GM23248 (cell line): ENCODE measurements around the gene R3HDM2. TPM values are rescaled to one million over a fixed set of nuclear protein-coding genes. Genes with fewer than 3 reads are reported as not detected.

Experiments used
- DNase-seq: peaks from one replicate; pipeline ENCODE4 v3.0.0-alpha.2; 2015
- H2AFZ ChIP-seq: fragments of 200-600 bp; sonication (generic); 2 replicates; pipeline ENCODE4 v1.6.1; 2016; ENCODE audit warnings: antibody characterized with exemption
- H3F3A ChIP-seq: fragments of 200-600 bp; sonication (generic); 2 replicates; pipeline ENCODE4 v1.6.1; 2016; ENCODE audit warnings: mild to moderate bottlenecking, antibody characterized with exemption, mixed run types; ENCODE audit not compliant: insufficient read depth
- H3K27ac ChIP-seq: fragments of 200-600 bp; sonication (generic); 2 replicates; pipeline ENCODE4 v1.5.1; 2016; ENCODE audit warnings: mild to moderate bottlenecking
- H3K27me3 ChIP-seq: fragments of 200-600 bp; sonication (generic); replicated peaks from 2 replicates; pipeline ENCODE4 v1.6.1; 2016; ENCODE audit warnings: mild to moderate bottlenecking; ENCODE audit not compliant: insufficient read depth
- H3K36me3 ChIP-seq: fragments of 200-600 bp; sonication (generic); 2 replicates; pipeline ENCODE4 v1.6.1; 2016; ENCODE audit warnings: low read depth, mild to moderate bottlenecking
- H3K4me1 ChIP-seq: fragments of 200-600 bp; sonication (generic); 2 replicates; pipeline ENCODE4 v1.6.1; 2016; ENCODE audit warnings: mild to moderate bottlenecking; ENCODE audit not compliant: insufficient read depth
- H3K4me2 ChIP-seq: fragments of 200-600 bp; sonication (generic); one replicate; pipeline ENCODE4 v1.6.1; 2016; ENCODE audit warnings: mild to moderate bottlenecking; ENCODE audit not compliant: unreplicated experiment
- H3K4me3 ChIP-seq: fragments of 200-600 bp; sonication (generic); 2 replicates; pipeline ENCODE4 v1.5.1; 2016; ENCODE audit warnings: mild to moderate bottlenecking
- H3K79me2 ChIP-seq: fragments of 200-600 bp; sonication (generic); 2 replicates; pipeline ENCODE4 v1.6.1; 2016; ENCODE audit warnings: mild to moderate bottlenecking; ENCODE audit not compliant: insufficient read depth
- H3K9ac ChIP-seq: fragments of 200-600 bp; sonication (generic); 2 replicates; pipeline ENCODE4 v1.6.1; 2016; ENCODE audit warnings: mild to moderate bottlenecking
- H3K9me2 ChIP-seq: fragments of 200-600 bp; sonication (generic); 2 replicates; pipeline ENCODE4 v1.6.1; 2016; ENCODE audit warnings: mixed run types, mild to moderate bottlenecking, moderate library complexity; ENCODE audit not compliant: insufficient read depth
- H3K9me3 ChIP-seq: fragments of 200-600 bp; sonication (generic); one replicate; pipeline ENCODE4 v1.6.1; 2017; ENCODE audit warnings: low read depth
- H4K20me1 ChIP-seq: fragments of 200-600 bp; sonication (generic); 2 replicates; pipeline ENCODE4 v1.6.0; 2016; ENCODE audit not compliant: insufficient read depth
- EZH2 ChIP-seq: fragments of 200-600 bp; sonication (generic); IDR thresholded peaks from 2 replicates; pipeline ENCODE4 v1.6.1; 2018; ENCODE audit warnings: antibody characterized with exemption, mild to moderate bottlenecking; ENCODE audit not compliant: insufficient read depth, poor library complexity, severe bottlenecking
- EZH2phosphoT487 ChIP-seq: fragments of 200-600 bp; sonication (generic); IDR thresholded peaks from 2 replicates; pipeline ENCODE4 v1.6.1; 2018; ENCODE audit warnings: antibody characterized with exemption, moderate library complexity, mild to moderate bottlenecking, low read depth; ENCODE audit not compliant: insufficient read depth
- WGBS, 2 experiments: methylation state at CpG; one replicate each; pipeline ENCODE4 v1.1.6; 2015 to 2017; ENCODE audit warnings: low lambda C conversion rate in 2 of 2, low coverage in 1 of 2; ENCODE audit errors: missing lambda C conversion rate in 2 of 2; 5-methylcytosine and 5-hydroxymethylcytosine counted together
- in situ Hi-C: fragments of 300-500 bp; cut with MboI; formaldehyde crosslinking; loops from 2 replicates; pipeline ENCODE4 v1.15.0; 2020
- polyA plus RNA-seq: library from polyadenylated mRNA; unstranded; fragments of >200 nt; fragmentation: Nextera tagmentation; extraction: Ambion mirVana; gene quantifications from 2 replicates; pipeline ENCODE4 v1.2.1, GENCODE V29; 2016
- total RNA-seq: library from RNA; depleted of rRNA; stranded (reverse); fragments of >200 nt; shearing (Covaris generic); gene quantifications from 2 replicates; pipeline ENCODE4 v1.2.3, GENCODE V29; 2014

R3HDM2 gene
- total and polyA plus RNA-seq, 2 experiments from 2014 or later = 16.9 to 17.0 TPM

DNA sequence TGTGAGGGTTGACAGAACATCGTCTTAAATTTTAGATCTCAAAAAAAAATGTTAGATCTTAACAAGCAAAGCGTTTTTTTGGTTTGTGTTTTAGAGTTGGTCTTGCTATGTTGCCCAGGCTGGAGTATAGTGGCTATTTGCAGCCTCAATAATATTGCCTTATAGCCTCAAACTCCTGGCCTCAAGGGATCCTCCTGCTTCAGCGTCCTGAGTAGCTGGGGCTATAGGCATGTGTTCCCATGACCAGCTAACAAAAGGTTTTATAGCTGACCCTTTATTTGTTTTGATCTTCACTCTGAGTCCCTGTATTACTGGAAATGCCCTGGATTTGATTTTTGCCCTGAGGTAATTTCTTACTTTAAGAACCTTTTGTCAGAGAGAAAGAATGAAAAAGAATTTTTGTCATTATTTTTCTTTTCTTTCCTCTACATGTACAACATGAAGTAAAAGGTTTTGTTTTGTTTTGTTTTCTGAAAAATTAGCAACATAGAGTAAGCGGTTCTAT is 9.0 kb upstream of the R3HDM2 start:
- Histone ChIP-seq H2AFZ (no peak overlapping the region), H3K36me3 (no peaks in the 10 kb centered on the region), H3K27ac (no peak overlapping the region), H3K27me3 (no peaks in the 10 kb centered on the region), H3F3A (no peaks in the 10 kb centered on the region), H3K9me2 (no peaks in the 10 kb centered on the region), H4K20me1 (no peaks in the 10 kb centered on the region), H3K4me1 (no peaks in the 10 kb centered on the region), H3K9ac (no peak overlapping the region), H3K79me2 (no peaks in the 10 kb centered on the region), H3K4me2 (no peak overlapping the region), H3K9me3 (no peaks in the 10 kb centered on the region), H3K4me3 (no peak overlapping the region)
- TF ChIP-seq EZH2 (no peak), EZH2phosphoT487 (no peak)
- 70 to 71% methylated on average over 4 of the region's 4 CpGs for WGBS, 2 experiments
- DNase-seq = no peak
- in situ Hi-C loops = loop anchor here (10.0 kb wide), 1 partner anchor 125 kb away; no protein-coding TSS in a partner anchor

DNA sequence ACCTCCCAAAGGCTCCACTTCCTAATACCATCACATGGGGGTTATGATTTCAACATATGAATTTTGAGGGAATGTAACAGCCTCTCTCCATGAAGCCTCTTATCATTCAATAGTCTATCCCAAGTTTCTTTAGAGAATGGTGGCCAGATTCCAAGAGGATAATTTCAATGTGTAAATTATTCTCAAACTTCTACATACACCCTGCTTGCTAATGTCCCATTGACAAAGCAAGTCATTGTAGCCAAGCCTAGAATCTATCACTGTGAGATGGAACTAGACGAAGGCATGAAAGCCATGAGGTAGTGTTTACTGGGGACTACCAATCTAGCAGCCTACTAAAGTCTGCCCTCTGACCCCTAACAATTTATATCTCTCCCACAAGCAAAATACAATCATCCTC is 7.6 kb upstream of the R3HDM2 start:
- Histone ChIP-seq H3K79me2 (no peaks in the 10 kb centered on the region), H3K4me3 (no peak overlapping the region)
- in situ Hi-C loops = no loop called here

DNA sequence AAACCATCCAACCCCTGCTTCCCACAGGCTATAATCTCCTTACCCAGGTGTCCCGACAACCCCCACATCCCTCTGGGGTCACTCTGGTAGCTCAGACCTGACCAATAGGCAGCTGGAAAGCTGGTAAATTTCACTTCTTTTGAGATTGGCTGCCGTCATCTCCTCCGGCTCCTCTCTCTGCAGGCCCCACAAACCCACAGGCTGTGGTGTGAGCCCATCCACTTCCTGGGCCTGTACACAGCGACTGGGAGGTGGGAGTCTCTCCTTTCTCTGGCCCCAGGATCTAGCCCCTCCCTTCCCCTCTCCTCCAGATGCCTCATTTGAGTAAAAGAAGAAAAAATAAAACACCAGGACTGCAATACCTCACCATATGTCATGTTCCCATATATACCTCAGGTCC is 4.5 kb upstream of the R3HDM2 start:
- H3K27ac ChIP-seq = no peak overlapping the region
- 54 to 65% methylated on average over 4 of the region's 4 CpGs for WGBS, 2 experiments
- peaks cover 4% of the 10 kb centered on the region; the same call in 1 of the 2 replicates for H3K4me1 ChIP-seq
- no peaks in the 10 kb centered on the region for H3K79me2 ChIP-seq
- TF ChIP-seq EZH2 (no peak), EZH2phosphoT487 (no peak)
- no peak overlapping the region for H3K9ac ChIP-seq
- no peaks in the 10 kb centered on the region for H3K27me3 ChIP-seq
- H2AFZ ChIP-seq = no peak overlapping the region
- no peaks in the 10 kb centered on the region for H3K36me3 ChIP-seq
- no peaks in the 10 kb centered on the region for H3K9me3 ChIP-seq
- no peaks in the 10 kb centered on the region for H3K9me2 ChIP-seq
- H4K20me1 ChIP-seq = no peaks in the 10 kb centered on the region
- DNase-seq = no peak
- in situ Hi-C loops = no loop called here
- H3K4me2 ChIP-seq = no peak overlapping the region
- no peak overlapping the region for H3K4me3 ChIP-seq
- peaks cover 6% of the 10 kb centered on the region; the same call in 1 of the 2 replicates for H3F3A ChIP-seq

More for the DNA sequence above, 7.6 kb upstream of the R3HDM2 start:
- no peak for TF ChIP-seq EZH2phosphoT487
- TF ChIP-seq EZH2 = no peak
- Histone ChIP-seq H3K36me3 (no peaks in the 10 kb centered on the region), H3F3A (no peaks in the 10 kb centered on the region), H2AFZ (no peak overlapping the region), H3K4me2 (no peak overlapping the region), H3K9ac (no peak overlapping the region), H3K9me3 (no peaks in the 10 kb centered on the region), H3K27ac (no peak overlapping the region), H3K9me2 (no peaks in the 10 kb centered on the region), H3K4me1 (no peaks in the 10 kb centered on the region), H4K20me1 (no peaks in the 10 kb centered on the region), H3K27me3 (no peaks in the 10 kb centered on the region)
- DNase-seq = no peak
- 65 to 70% methylated on average over 1 of the region's 1 CpG for WGBS, 2 experiments

DNA sequence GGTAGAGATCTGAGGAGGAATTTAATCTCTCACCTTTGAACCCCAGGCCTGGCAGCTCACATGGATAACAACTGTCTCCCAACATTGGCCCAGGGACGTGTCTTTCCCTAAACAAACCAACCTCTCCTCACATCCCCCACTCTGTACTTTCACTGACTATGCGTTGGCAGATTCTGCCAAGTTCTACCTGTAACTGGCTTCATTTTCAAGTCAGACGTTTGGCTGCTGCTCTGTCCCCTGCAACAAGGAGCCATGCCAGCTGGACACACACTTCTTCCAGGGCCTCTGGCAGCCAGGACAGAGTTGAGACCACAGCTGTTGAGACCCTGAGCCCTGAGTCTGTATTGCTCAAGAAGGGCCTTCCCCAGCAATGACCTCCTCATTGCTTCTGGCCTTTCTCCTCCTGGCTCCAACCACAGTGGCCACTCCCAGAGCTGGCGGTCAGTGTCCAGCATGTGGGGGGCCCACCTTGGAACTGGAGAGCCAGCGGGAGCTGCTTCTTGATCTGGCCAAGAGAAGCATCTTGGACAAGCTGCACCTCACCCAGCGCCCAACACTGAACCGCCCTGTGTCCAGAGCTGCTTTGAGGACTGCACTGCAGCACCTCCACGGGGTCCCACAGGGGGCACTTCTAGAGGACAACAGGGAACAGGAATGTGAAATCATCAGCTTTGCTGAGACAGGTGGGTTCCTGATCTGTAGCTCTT is 3.8 kb upstream of the R3HDM2 start, which contains the start of gene INHBC:
TSS of gene INHBC (plus strand) at position 268 of the 707 bp plus-strand sequence. CDS start at position 371, 103 bp downstream.
- no peak for DNase-seq
- TF ChIP-seq EZH2phosphoT487 (no peak), EZH2 (no peak)

More for the DNA sequence above, 3.8 kb upstream of the R3HDM2 start, which contains the start of gene INHBC:
- H3K4me1 ChIP-seq = peaks cover 4% of the 10 kb centered on the region; the same call in 1 of the 2 replicates
- 80% methylated on average over 8 of the region's 8 CpGs for WGBS, 2 experiments
- peaks cover 11% of the 10 kb centered on the region for H3F3A ChIP-seq
- no peaks in the 10 kb centered on the region for H3K36me3 ChIP-seq
- no peak within 1 kb of the TSS for H3K9ac ChIP-seq
- H2AFZ ChIP-seq = no peak within 1 kb of the TSS
- H3K4me2 ChIP-seq = no peak within 1 kb of the TSS
- no peaks in the 10 kb centered on the region for H3K9me3 ChIP-seq
- H3K9me2 ChIP-seq = no peaks in the 10 kb centered on the region
- H3K4me3 ChIP-seq = no peak within 1 kb of the TSS
- peaks cover 6% of the 10 kb centered on the region for H3K79me2 ChIP-seq
- H3K27ac ChIP-seq = no peak within 1 kb of the TSS
- in situ Hi-C loops = no loop called here
- no peaks in the 10 kb centered on the region for H4K20me1 ChIP-seq
- H3K27me3 ChIP-seq = no peaks in the 10 kb centered on the region
